ENCODE results near the gene NENF. TPM values are rescaled to one million over a fixed set of nuclear protein-coding genes. Genes with fewer than 3 reads are reported as not detected.

NENF gene
- total and polyA plus RNA-seq, 3 donors from 2014 or later: 33.9 to 54.6 (median 41.6) TPM

DNA sequence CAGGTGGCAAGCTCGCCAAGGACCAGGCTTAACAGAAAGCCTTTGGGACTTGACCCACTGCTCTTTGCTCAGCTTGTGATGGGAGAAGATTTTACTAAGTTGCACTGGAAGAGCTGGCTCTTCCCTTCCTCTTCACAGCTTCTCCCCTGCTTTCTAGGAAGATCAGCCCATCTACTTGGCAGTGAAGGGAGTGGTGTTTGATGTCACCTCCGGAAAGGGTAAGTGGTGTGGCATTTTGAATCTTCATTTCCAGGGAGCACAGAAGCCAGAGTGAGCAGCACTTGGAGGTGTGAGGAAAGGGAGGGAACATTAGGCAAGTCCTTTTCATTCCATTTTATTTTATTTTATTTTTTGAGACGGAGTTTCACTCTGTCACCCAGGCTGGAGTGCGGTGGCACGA, 9.7 kb downstream of the NENF start:
- WGBS, 2 donors: 93 to 97% methylated on average over 5 of the region's 5 CpGs

DNA sequence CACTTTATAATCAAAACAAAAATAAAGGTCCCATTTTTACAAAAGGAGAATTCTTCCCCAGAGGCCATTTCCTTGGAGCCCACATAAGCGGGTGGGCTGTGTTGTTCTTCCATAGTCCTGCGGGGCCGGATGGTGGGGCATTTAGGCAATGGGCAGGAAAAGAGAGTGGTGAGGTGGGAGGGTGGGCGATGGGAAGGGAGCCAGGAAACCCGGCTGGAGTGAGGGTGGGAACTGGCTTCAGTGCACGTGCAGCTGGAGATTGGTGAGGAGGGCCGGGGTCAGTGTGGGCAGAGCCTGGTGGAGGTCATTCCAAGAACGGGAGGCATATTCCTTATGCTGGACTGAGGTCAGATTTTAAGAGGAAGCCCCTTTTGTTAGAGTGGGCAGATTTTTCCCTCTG, 13.6 kb downstream of the NENF start:
- Histone ChIP-seq H3K4me3 (no peak overlapping the region), H3K27me3 (no peaks in the 10 kb centered on the region), H3K9me3 (no peaks in the 10 kb centered on the region), H3K36me3 (ENCODE audit: low read depth, missing control alignments) (no peaks in the 10 kb centered on the region), H3K4me1 (no peaks in the 10 kb centered on the region), H3K27ac (no peak overlapping the region)
- 77 to 86% methylated on average over 8 of the region's 8 CpGs for WGBS, 2 donors
- no peak for DNase-seq
- intact Hi-C loops (cut with DNase I; ENCODE audit: low total_unique reads): no loop called here
- TF ChIP-seq CTCF (IDR thresholded peaks at IDR 0.05): no peak
- TF ChIP-seq POLR2A (IDR thresholded peaks at IDR 0.05): no peak

More for the DNA sequence above, 9.7 kb downstream of the NENF start:
- TF ChIP-seq CTCF (IDR thresholded peaks at IDR 0.05): no peak
- TF ChIP-seq POLR2A (IDR thresholded peaks at IDR 0.05): no peak
- intact Hi-C loops (cut with DNase I; ENCODE audit: low total_unique reads): no loop called here
- DNase-seq: no peak
- Histone ChIP-seq H3K36me3 (ENCODE audit: low read depth, missing control alignments) (no peaks in the 10 kb centered on the region), H3K27ac (no peak overlapping the region), H3K4me1 (no peaks in the 10 kb centered on the region), H3K4me3 (no peak overlapping the region), H3K9me3 (no peaks in the 10 kb centered on the region), H3K27me3 (no peaks in the 10 kb centered on the region)

DNA sequence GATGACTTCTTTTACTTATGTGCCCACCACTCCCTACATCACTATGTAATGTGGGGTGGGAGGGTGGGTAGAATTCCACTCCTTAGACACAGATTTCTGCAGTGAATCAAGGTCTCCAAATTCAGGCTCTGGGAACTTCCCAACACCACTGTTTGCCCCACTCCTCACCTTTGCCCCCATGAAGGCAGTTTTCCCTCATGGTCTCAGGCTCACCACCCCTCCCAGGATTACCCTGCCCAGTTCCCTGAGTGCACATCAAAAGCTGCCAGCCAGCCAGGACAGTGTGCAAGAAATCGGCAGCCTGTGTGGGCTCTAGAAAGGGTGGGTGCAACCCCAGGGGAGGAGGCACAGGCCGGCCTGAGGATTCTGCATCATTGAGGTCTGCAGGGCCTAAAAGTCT, 14.8 kb downstream of the NENF start:
- no peak overlapping the region for H3K4me3 ChIP-seq
- no peaks in the 10 kb centered on the region for H3K9me3 ChIP-seq
- TF ChIP-seq CTCF (IDR thresholded peaks at IDR 0.05) (no peak), POLR2A (IDR thresholded peaks at IDR 0.05) (no peak)
- no peaks in the 10 kb centered on the region for H3K4me1 ChIP-seq
- 74 to 88% methylated on average over 2 of the region's 2 CpGs for WGBS, 2 donors
- no peaks in the 10 kb centered on the region for H3K27me3 ChIP-seq
- intact Hi-C loops (cut with DNase I; ENCODE audit: low total_unique reads): no loop called here
- H3K27ac ChIP-seq: no peak overlapping the region
- H3K36me3 ChIP-seq (ENCODE audit: low read depth, missing control alignments): no peaks in the 10 kb centered on the region
- no peak for DNase-seq

- no peaks in the 10 kb centered on the region for H3K9me3 ChIP-seq
- H3K27me3 ChIP-seq: no peaks in the 10 kb centered on the region
- no peak overlapping the region for H3K27ac ChIP-seq
- WGBS, 2 donors: 69 to 87% methylated on average over 4 of the region's 4 CpGs
- H3K4me3 ChIP-seq: no peak overlapping the region
- H3K36me3 ChIP-seq (ENCODE audit: low read depth, missing control alignments): no peaks in the 10 kb centered on the region
- no peak for DNase-seq
- TF ChIP-seq CTCF (IDR thresholded peaks at IDR 0.05) (no peak), POLR2A (IDR thresholded peaks at IDR 0.05) (no peak)
- no peaks in the 10 kb centered on the region for H3K4me1 ChIP-seq
- intact Hi-C loops (cut with DNase I; ENCODE audit: low total_unique reads): no loop called here
These were observed 17.7 kb downstream of the NENF start for GRCh38 chr1:212450331-212450881.
